B cell (primary cell): Measurements from ENCODE around the gene CHD9.

Source experiments
- CTCF ChIP-seq: fragments of 200-600 bp; IDR thresholded peaks from one replicate; pipeline ENCODE4 v1.8.0; 2022; ENCODE audit warnings: antibody characterized with exemption, mild to moderate bottlenecking
- EZH2 ChIP-seq: IDR thresholded peaks from 2 replicates; pipeline ENCODE4 v1.6.1; 2012; ENCODE audit warnings: borderline replicate concordance, low read depth, mild to moderate bottlenecking, moderate library complexity, low read length; ENCODE audit not compliant: insufficient read depth, poor library complexity, severe bottlenecking

- TF ChIP-seq EZH2 = no peak
- no peak for TF ChIP-seq CTCF
Observed at GRCh38 chr16:53285236-53285635, 230.4 kb downstream of the CHD9 start.
